ENCODE measurements around the gene COQ8A.

The COQ8A gene

GRCh38 chr1:227033880-227034279 is 93.8 kb downstream of the COQ8A start:
- no peak for DNase-seq

GRCh38 chr1:227035316-227035715 is 95.2 kb downstream of the COQ8A start:
- no peak for DNase-seq

GRCh38 chr1:227037121-227037520 is 97.0 kb downstream of the COQ8A start:
- DNase-seq, result no peak

Data from CD4-positive, alpha-beta T cell treated with Interleukin-4 for 1 hour (primary cell).